GM18517 (cell line): Measurements from ENCODE around the gene TBC1D8B.
A peak's percentile ranks its signal among the peaks of the same experiment; 100 is the strongest.

Source experiments
- ATAC-seq: cut with Tn5 transposase; IDR thresholded peaks from one replicate; pipeline ENCODE4 v1.9.1; 2021; ENCODE audit warnings: mild to moderate bottlenecking, moderate library complexity; ENCODE audit not compliant: unreplicated experiment

TBC1D8B gene

DNA sequence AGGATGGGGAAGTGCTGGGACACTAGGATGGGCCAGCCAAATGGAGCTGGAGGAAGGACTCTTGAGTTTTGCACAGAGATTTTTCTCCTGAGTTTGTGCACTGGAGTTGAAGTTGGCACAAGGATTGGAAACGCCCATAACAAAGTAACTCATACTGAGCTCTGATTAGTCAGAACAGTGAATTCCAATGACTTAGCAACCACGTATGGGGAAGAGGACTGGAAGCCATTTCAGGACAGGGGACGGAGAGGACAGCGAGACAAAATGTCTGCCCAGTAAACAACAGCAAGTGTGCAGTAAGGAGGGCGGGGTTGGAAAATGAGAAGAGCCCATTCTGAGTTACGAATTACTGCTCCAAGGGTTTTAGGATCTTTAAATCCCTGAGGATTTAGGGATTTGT is 94.8 kb downstream of the TBC1D8B start:
- no peak for ATAC-seq

DNA sequence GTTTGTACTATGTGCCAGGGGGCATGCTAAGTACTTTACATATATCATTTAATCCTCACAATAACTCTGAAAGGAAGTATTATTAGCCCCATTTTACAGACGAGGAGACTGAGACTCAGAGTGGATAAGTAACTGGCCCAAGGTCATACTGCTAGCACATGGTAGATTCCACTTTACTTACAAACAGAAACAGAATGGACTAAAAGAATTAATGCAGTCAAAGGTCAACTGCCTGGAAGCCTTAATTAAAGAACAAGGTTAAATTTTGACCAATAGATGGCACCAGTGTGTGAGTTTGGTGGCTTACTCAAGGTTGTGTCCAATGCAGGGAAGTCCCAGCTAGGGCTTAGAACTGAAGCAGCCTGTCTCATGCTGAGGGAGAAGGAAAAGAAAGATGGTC is 96.0 kb downstream of the TBC1D8B start:
- ATAC-seq, result peak; percentile 74

DNA sequence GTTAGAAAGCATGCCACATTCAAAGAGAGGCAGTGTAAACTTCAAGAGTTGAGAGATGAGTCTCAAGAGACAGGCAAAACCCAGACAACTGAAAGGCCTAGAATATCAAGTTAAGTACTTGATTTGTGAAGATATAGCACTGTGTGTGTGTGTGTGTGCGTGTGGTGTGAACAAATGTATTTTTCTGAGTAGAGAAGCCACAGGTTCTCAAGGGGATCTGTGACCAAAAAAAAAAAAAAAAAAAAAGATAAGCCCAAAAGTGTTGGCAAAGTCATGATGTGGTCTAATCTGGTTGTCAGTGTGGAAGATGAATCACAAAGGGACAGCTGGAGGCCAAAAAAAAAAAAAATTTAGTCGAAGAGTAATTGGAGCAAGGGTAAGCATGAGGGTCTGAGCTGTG is 96.8 kb downstream of the TBC1D8B start:
- no peak for ATAC-seq

DNA sequence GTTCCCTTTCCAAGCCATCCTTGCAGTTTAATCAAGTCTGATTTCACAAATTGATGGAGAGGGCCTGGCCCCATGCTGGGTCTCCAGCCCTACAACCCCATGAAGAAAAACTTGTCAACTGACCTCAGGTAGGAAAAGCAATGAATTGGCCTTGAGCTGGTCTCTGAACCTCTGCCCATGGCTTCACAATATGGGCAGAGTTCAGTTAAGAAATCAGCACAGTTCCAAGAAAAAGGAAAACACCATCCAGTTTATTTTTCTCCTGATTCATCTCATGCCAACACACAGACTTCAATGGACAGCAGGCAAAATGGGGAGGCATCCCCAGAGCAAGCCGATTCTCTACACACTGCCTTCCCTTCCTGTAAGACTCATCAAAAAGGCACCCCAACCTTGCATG is 97.4 kb downstream of the TBC1D8B start:
- no peak for ATAC-seq

DNA sequence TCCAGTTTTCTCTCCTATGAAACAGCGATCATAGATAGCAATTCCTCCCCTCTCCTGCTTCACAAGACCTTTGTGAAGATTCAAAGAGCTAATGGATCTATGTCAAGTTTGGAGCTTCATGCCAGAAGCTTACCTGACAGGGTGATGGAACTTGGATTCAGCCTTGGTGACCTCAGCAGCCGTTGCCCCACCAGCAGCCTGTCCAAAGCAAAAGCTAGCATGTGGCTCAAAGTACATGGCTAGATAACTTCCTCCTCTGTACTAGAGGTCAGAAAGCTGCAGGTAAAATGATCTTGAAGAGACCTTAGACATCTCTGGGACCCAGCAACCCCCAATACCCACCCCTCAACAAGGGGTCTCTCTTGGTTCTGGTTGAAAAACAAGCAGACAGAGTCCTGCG is 98.9 kb downstream of the TBC1D8B start:
- no peak for ATAC-seq

DNA sequence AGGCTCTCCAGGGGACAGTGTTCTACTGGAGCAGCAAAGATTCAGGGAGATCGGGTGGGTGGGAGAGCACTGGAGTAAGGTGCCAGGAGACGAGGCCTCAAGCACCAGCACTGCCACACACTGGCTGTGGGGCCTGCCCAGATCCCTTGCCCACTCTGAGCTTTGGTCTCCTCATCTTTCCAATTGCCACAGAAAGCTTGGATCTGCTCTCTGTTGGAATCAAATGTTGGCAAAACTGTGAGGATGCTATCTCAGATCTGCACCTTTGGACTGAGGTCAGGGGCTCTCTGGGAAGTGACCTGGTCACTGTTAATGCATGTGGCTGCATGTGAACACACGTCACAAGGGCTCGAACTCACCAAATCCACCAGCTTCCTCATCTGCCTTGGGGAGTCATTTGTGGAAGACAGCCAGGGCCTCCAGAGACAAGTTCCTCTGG is 99.3 kb downstream of the TBC1D8B start:
- ATAC-seq, result no peak

DNA sequence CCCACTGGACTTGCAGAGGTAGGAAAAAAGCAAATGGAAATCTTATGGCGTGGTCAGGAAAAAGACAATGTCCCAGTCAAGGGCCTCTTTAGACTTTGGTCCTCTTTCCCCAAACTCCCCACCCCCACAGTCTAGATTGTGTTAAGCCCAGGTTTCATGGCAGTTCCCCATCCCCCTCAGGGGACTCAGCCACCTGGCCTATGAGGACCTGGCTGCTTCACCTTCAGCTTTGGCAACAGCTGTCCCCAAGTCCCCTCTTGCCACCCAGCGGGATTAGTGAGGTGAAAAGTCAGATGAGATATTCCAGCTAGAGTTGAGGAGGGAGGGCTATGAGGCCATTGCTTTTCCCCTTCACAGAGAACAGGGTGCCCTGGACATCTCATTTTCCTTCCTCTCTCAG is 100.2 kb downstream of the TBC1D8B start:
- no peak for ATAC-seq

DNA sequence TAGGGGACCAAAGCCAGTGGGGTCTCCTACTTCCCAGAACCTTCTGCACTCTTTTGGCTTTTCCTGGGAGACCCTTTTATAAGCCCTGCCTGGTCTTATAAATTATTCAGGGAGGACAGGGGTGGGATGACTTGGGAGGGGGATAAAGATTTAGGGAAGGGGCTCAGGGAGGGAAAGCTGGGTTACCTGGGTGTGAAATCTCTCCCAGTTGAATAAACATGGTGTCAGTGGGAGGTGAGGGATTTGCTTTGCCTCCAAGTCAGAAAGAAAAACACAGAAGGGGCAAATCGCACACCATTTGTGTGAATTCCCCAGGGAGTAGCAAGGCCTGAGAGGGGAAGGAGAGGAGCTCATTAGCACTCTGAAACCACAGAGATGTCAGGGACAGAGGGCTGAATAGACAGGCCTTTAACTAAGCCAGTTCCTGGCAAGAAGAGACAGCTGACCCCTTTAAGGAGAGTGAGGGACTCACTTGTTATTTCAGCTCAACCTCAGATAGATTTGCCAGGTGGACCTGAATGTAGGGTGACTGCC is 100.9 kb downstream of the TBC1D8B start, which contains the start of gene RIPPLY1:
TSS of gene RIPPLY1 (minus strand) at position 51 of the 534 bp plus-strand sequence. CDS start 54 bp downstream, outside the sequence.
- ATAC-seq, result no peak

DNA sequence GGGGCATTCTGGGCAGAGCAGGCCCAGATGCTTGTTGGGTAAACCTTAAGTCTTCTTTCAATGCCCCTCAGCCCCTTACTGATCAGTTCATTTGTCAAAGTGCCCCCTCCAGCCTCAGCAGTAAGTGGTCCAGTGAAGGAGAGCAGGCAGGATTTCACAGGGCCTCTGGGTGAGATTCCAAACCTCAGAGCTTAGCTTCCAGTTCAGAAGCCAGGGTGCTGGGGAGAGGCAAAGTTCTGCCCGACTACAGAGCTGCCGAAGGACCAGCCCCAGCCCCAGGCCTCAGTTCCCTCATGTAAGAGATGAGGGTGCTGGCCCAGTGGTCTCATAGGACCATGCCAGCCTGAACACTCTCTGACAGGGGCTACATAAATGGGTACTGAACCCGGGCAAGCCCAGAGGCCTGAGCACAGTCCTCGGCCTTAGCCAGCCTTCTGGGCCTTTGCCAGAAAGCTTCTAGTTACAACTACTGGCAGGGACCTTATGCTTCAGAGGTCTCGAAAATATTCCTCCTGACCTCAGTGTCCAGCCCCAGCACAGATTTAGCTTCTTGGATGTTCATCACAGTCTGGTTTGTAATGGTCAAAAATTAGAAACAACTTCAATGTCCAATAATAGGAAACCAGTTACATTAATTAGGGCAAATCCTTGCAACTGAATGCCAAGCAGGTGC is 101.5 kb downstream of the TBC1D8B start:
- no peak for ATAC-seq

DNA sequence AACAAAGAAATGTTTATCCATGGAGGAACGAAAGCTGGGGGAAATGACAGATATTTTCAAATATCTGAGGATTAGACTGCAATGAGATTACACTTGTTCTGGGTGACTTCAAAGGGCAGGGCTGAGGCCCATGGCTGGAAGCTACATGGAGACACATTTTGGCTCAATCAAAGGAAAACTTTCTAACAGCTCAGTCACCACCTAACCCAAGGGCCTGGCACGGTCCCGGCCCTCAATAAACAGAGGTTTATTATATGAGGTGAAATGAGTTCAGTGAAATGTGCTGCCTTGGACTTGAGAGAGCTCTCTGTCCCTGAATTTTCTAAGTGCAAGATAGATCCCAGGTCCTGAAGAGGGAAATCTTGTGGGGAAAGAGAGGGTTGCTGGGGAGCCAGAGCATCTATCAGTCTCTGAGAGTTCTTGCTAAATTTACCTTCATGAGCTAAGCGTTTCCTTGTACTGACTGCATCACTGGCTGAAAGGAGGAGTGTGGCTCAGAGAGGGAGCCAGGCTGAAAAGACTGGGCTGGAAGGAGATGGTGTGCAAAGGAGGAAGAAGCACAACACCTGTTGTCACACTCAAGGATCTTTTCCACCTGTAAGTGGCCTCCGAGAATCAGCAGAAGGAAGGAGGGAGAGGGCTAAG is 102.7 kb downstream of the TBC1D8B start:
- ATAC-seq, result no peak

DNA sequence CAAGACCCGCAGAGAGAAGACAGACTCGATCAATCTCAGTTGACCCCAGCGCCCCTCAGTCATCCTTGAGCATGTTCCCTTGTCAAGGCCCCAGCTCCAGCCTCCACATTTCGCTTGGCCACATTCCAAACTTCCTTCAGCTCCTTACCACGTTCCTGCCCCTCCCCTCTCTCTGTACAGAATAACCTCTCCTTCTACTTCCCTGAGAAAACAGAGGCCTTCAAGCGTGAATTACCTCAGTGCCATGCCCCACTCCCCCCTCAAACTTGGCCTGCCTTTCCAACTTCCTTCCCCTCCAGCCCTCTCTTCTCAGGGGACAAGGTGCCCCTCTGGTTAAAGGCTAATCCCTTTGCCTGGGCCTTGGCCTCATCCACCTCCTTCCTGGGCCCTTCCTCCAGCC is 103.9 kb downstream of the TBC1D8B start:
- no peak for ATAC-seq

DNA sequence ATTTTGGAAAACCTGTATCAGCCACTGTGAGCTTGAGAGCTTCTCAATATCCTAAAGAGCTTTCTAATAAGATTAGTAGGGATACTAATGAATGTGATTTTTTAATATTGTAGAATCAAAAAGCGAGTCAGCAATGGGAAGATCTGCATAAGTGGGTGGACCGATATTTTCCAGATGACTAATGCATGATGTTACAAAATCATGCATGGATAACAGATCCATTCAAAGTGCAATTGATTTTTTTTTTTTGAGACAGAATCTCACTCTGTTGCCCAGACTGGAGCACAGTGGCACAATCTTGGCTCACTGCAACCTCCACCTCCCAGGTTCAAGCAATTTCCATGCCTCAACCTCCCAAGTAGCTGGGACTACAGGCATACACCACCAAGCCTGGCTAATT is 110.4 kb downstream of the TBC1D8B start:
- no peak for ATAC-seq

DNA sequence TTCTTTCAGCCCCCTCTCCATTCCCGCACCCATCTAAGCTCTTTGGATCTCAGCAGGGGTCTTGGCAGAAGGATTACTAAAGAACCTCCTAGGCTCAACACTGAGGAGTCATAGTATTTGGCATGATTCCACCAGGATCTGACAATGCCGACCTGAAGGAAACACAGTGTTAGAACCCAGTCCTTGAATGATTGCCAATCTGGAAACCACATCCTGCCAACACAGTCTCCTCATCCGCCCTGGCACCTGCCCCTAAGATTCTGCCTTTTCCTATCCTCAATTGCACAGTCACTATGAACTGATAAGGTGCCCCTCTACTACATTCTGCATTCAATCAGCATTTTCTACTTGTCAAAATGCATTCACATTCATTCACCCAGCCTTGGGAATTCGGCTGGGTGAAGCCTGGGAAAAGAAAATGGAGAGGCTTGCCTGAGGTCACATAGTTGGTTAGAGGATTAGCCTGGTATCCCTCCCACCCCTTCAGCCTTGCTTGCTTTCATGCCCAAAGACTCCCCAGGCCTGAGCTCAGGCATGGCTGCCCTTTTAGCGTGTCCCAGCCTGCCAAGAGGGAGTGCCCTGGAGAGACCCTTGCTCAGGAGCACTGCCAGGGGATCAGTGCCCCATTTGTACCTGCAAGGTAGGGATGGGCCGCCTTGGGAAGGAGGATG is 115.5 kb downstream of the TBC1D8B start:
- no peak for ATAC-seq

DNA sequence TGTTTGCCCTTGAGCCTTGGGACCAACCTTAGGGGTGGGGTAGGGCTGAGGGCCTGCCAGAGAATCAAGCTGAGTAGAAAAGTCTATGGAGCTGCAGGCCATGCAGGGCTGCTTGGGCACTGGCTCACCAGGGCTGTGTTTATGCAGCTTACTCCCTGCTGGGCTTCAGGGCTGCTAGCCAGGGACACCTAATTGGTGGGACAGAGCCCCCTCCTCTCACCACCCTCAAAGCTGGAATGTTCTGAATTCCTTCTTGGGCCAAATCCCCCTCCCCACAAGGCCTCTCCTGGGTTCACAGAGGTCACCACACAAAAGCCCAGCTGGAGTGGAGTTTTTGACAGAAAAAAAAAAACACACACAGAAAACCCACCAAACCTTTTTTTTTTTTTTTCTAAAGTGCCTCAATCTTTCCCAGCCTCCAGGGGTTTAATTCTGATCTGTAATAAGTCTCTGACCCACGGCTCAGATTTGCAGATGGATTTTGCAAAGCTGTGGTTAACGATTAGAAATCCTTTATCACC is 117.5 kb downstream of the TBC1D8B start, which contains the start of gene CLDN2:
TSS of gene CLDN2 (plus strand) at position 471 of the 521 bp plus-strand sequence. CDS start 7,827 bp downstream, outside the sequence.
- ATAC-seq, result no peak

DNA sequence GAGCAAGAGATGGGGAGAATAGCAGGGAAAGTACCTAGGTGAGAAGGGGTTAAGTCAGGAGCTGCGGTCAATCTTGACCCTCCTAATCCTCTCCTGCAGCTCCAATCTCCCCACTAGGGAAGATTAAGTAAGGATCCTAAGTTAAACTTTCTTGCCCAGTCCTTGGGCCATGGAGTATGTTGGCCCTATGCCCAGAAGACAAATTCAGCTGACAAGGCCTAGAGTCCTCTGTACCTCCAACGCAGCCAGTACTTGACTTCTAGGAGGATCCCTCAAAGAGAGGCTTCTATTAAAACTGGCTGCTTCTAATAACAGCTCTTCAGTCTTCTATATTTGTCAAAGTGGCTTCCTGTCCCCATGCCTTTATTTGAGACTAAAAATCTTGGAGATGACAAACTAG is 119.2 kb downstream of the TBC1D8B start:
- ATAC-seq, result no peak
